GM12892 (cell line): ENCODE results near the gene CDH23.

ENCODE experiments used
- DNase-seq: peaks from one replicate; pipeline ENCODE4 v3.0.0; 2011; ENCODE audit not compliant: insufficient read length
- FAIRE-seq: peaks from 2 replicates; lab custom pipeline; 2011; peaks lifted over from hg19 to GRCh38; lab: Jason Lieb, UNC
- POLR2A ChIP-seq: IDR thresholded peaks from 2 replicates; pipeline ENCODE4 v1.6.1; 2011; ENCODE audit warnings: low read depth, low read length, control low read depth
- POLR2AphosphoS5 ChIP-seq: IDR thresholded peaks from 2 replicates; pipeline ENCODE4 v1.6.1; 2011; ENCODE audit warnings: low read depth, low read length, control low read depth
- TAF1 ChIP-seq: IDR thresholded peaks from 2 replicates; pipeline ENCODE4 v1.6.1; 2011; ENCODE audit warnings: low read depth, mild to moderate bottlenecking, control low read depth, low read length, borderline replicate concordance

Gene CDH23

DNA sequence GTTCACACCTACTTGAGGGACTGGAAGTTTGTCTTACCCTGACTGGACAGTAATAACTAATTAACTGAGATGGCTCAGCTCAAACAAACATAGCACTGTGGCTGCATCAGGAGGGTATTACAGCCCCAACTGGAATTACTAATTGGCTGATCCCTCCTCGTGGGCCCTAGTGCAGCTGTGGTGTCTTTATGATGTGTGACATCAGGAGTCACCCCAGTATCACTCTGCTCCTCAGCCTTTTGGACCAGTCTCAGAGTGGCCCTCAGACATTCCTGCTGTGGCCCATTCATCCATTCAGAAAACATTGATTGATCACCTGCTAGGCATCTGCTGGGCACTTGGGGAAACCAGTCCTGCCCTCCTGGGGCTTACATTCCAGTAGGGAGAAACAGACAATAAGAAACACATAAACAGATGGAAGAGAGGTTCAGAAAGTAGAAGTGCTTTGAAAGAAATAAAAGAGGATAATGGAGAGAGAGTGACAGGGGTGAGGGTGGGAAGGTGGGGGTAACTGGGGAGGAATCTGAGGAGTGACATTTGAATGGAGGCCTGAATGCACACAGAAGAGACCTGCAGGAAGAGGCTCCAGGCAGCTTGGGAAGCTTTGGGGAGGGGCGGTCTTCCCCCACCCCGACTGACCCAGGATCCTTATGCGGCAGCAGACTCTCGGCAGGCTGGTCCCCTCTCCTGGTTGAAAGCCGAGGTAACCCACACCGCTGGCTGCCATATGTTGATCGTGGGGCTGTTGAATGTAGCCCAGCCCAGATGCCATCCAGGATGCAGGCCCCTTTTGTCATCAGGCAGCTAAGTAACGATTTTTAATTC, 209.7 kb downstream of the CDH23 start:
- TF ChIP-seq POLR2A: no peak
- no peak for TF ChIP-seq POLR2AphosphoS5
- TF ChIP-seq TAF1: no peak
- DNase-seq (no peak), FAIRE-seq (no peak)

DNA sequence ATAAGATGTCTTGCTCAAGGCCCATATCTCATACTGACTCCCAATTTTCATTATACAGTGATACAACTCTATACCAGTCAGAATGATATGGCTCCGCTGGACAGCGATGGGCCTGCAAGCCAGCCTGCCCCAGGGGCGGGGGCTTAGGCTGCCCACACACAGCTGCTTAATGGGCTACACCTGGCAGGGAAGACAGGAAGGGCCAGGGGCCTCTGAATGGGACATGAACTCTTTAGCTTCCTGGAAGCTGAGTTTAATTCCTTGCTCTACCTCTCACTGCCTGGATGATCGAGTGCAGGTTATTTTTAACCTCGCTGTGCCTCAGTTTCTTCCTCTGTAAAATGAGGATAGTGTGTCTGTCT, 210.3 kb downstream of the CDH23 start:
- FAIRE-seq (no peak), DNase-seq (no peak)
- TF ChIP-seq TAF1: no peak

DNA sequence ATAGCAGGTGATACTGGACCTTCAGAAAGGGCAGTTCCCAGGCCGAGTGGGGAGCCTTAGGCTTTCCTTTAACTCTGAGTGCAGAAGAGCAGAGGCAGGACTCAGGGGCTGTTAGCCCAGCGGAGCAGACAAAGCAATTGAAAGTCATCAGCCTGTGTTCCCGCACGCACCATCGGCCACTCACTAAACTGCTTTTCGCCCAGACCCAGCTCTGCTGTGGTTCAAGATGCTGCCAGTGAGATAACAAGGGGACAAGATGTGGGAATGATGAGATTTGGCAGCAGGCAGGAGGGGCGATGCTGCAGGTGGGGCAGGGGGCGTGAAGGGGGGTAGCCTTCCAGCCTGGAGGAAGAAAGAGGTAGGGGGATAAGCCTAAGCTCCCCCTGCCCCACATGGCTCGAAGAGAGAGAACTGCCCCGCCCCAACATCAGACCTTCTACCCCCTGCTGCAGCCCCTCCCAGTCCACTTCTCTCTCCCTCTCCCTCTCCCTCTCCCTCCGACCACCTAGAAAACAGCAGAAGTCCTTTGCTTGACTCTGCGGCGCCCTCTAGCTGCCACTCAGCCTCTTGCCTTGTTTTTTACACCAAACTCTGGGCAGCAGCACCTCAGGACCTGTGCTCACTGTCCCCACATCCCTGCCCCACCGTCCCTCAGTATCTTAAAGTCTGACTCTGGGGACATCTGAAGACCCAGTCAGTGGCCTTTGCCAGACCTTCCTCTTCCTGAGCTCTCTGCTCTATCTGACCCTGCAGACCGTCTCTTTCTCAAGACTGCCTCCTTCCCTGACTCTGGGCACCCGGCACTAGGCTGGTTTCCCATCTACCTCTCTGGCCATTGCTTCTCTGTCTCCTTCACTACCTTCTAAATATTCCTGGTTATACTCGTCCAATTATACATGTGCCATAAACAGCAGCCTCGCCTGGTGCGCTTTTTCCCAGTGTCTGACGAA, 212.4 kb downstream of the CDH23 start:
- peak; percentile 48 for DNase-seq
- TF ChIP-seq TAF1: no peak
- no peak for TF ChIP-seq POLR2AphosphoS5
- TF ChIP-seq POLR2A: no peak

DNA sequence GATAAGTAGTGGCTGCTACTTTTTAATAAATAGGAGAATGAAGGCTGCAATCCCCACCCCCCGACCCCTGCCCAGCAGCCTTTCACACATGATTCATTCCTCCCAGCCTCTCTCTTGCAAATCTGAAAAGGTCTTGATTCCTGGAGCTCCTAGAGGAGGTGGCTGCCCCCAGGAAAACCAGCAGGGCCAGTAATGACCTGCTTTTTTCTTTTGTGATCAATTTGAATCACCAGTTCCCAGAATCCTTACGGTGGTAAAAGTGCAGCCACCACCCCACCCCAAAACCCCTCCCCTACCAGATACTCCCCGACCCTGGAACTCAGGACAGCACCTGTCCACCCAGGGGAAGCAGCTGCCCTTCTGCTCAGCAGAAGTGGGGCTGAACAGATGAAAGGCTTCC, 213.9 kb downstream of the CDH23 start:
- FAIRE-seq (no peak), DNase-seq (no peak)
- no peak for TF ChIP-seq POLR2AphosphoS5
- TF ChIP-seq POLR2A: no peak
- no peak for TF ChIP-seq TAF1

More for the DNA sequence above, 212.4 kb downstream of the CDH23 start:
- FAIRE-seq: no peak

DNA sequence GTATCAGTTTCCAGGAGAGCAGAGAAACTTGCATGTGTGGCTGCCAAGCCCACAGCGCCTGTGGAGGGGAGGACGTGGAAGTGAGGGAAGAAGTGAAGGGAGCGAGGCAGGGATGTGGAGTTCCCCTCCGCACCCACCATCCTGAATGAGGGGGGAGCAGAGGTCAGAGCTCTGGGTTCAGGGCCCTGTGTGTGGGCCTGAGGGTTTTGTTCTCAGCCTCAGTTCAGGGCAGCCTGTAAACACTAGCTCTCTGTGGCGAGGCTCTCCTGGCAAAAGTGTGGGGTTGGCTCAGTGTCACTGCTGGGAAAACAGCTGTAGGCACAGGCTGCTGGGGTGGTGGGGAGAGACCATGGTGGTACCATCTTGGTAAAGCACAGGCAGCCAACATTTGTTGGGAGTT, 214.4 kb downstream of the CDH23 start:
- DNase-seq (no peak), FAIRE-seq (no peak)
- TF ChIP-seq TAF1: no peak
- TF ChIP-seq POLR2A: no peak
- TF ChIP-seq POLR2AphosphoS5: no peak

DNA sequence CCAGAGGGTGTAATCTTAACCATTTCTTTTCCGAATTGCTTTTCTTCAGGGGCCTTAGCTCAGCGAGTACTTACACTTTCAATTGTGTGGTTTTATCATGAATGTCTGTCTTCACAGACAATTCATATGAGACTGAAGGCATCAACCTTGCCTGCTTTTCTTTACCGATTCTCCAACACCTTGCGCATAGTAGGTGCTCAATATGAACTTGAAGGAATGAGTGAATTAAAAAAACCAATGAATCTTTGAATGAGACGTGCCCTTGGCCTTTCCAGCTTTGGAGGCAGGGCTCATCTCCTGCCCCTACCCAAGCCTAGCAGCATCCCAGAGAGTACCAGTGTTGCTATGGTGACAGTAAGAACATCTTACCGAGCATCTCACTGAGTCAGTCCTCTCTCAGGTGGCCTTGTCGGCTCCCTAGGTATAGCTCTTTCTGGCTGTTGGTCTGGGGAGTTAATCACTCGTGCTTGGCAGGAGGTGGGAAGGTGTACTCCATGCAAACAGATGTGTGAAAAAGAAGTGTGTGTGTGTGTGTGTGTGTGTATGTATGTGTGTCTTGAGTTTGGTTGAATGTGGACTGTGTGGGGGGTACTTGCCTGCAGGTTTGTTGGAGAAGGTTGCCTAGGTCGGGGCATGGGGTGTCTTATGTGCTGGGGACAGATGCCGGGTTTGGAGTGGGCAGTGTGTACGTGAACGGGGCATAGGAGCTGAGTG, 215.1 kb downstream of the CDH23 start:
- FAIRE-seq (no peak), DNase-seq (no peak)
- TF ChIP-seq POLR2A: no peak
- no peak for TF ChIP-seq POLR2AphosphoS5
- no peak for TF ChIP-seq TAF1

DNA sequence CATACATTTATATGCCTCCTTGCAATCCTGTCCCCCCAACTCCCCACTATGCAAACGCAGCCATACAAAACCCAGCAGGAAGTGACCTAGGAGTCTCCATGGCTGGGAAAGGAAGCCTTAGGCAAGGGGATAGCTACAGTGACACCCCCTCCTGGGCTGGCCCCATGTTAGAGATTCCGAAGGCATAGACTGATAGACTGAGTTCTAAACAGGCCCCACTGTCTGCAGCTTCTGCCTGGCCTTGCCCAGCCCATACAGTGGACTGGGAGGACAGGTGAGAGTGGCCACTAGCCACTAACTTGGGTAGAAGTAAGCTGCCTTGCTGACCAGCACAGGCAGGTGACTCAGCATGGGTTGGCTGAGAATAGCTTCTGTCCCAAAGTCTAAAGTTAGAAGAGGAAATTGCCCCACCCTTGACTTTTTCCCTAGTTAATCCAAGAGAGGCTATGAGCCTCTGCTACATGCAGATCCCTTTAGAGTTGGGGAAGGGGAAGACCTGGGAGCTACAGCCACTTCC, 216.6 kb downstream of the CDH23 start:
- TF ChIP-seq POLR2AphosphoS5 (no peak), POLR2A (no peak), TAF1 (no peak)
- no peak for DNase-seq
- no peak for FAIRE-seq

DNA sequence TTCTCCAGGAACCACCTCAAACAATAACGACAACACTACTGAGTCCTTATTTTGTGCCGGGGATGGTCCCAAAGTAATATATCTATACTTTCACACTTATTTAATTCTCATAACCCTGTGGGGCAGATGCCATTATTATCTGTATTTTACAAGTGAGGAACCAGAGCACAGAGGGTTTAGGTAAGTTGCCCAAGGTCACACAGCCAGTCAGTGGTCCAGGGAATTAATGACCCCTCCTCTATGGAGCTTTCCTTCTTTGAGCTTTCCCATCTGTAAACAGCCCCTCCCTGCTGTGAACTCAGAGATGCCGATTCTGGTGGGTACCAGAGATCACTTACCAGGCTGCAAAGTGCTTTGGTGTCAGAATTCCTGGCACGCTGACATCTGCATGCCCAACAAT, 217.2 kb downstream of the CDH23 start:
- FAIRE-seq: no peak
- TF ChIP-seq POLR2AphosphoS5 (no peak), TAF1 (no peak), POLR2A (no peak)
- no peak for DNase-seq

DNA sequence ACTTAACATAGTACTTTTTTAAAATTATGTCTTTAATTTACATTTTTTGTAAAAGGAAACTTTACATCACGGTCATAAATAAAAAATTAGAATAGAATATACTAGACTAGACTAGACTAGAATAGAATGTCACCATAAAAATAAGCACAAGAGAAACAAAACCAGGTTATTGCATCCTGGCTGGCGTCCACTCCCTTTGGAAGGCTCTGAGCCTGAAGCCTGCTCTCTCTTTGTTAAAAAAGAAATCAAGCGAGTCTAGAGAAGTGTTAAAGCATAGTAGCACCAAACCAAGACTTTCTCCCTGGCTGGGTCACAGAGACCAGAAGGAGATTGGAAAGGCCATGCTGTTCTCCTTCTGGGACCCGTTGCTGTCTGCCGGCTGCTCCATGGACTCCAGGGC, 218.2 kb downstream of the CDH23 start:
- DNase-seq (no peak), FAIRE-seq (no peak)
- TF ChIP-seq TAF1 (no peak), POLR2AphosphoS5 (no peak), POLR2A (no peak)

DNA sequence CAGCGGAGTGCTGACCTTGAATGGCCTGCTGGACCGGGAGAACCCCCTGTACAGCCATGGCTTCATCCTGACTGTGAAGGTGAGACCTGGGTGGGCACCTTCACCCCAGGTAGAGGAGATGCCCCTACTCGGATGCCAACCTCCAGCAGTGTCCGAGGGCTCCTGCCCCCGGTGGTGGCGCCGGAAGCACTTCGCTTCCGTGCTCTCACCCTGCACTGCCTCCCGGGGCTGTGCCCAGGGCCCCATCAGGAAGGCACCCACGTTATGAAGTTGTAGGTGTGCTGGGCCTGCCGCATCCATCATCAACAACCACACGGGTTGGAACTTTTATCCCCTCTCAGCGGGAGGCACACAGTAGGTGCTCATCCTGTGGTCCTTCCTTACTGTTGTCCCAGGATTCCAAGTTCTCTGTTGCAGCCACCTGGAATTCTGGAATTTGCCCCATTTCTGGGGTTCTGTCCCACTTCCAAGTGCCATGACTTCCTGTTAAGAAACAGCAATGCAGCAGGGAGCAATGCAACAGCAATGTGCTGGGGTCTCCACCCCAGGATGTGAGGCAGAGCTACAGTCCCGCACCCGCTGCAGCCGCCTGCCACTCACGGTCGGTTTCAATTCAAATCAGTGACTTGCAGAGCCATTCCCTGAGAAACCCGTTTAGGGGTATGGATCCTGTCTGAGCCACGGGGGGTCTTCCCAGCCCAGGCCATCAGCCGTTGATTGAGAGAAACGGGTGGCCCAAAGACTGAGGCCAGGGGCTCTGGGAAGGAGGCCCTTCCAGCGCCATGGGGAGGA, 219.0 kb downstream of the CDH23 start:
- no peak for TF ChIP-seq TAF1
- TF ChIP-seq POLR2AphosphoS5: no peak
- TF ChIP-seq POLR2A: no peak
- no peak for FAIRE-seq
- no peak for DNase-seq
